Measurements from ENCODE around the gene PRH1.

The PRH1 gene

GRCh38 chr12:10838461-10838860, 45.6 kb downstream of the PRH1 start:
- no peak for DNase-seq (ENCODE audit: low spot score)
